Mesothelial cell of epicardium (in vitro differentiated cells): ENCODE results near the gene ARHGAP18. TPM values are rescaled to one million over a fixed set of nuclear protein-coding genes. Genes with fewer than 3 reads are reported as not detected.
"Not testable (repeated sequence)": the region's sequence is repeated elsewhere in the genome, so short reads cannot be mapped to it uniquely, and the experiment has no call there.

Experiments used
- DNase-seq, 2 experiments: peaks; one replicate each; pipeline ENCODE4 v3.0.0; 2021; ENCODE audit warnings: low spot score in 2 of 2; ENCODE audit not compliant: unreplicated experiment in 2 of 2
- H3K27ac Mint-ChIP-seq: 2 replicates; pipeline ENCODE4 v1.8.0; 2021; ENCODE audit warnings: mixed read lengths
- H3K27me3 Mint-ChIP-seq: 2 replicates; pipeline ENCODE4 v1.8.0; 2021; ENCODE audit warnings: low read depth, mixed read lengths
- H3K36me3 Mint-ChIP-seq: 2 replicates; pipeline ENCODE4 v1.8.0; 2021; ENCODE audit warnings: mixed read lengths
- H3K4me1 Mint-ChIP-seq: 2 replicates; pipeline ENCODE4 v1.8.0; 2021; ENCODE audit warnings: mixed read lengths
- H3K4me3 Mint-ChIP-seq: 2 replicates; pipeline ENCODE4 v1.8.0; 2021; ENCODE audit warnings: mild to moderate bottlenecking, moderate library complexity, mixed read lengths
- H3K9me3 Mint-ChIP-seq: 2 replicates; pipeline ENCODE4 v1.8.0; 2021; ENCODE audit warnings: mixed read lengths
- CTCF ChIP-seq: fragments of 200-600 bp; sonication (generic); IDR thresholded peaks from one replicate; pipeline ENCODE4 v1.5.0; 2021; ENCODE audit warnings: antibody characterized with exemption; ENCODE audit not compliant: unreplicated experiment
- total RNA-seq: library from RNA; stranded (reverse); gene quantifications from 3 replicates; pipeline ENCODE4 v1.2.1, GENCODE V29; 2021

ARHGAP18 gene
- total RNA-seq, 1 donor from 2014 or later: 10.5 TPM

DNA sequence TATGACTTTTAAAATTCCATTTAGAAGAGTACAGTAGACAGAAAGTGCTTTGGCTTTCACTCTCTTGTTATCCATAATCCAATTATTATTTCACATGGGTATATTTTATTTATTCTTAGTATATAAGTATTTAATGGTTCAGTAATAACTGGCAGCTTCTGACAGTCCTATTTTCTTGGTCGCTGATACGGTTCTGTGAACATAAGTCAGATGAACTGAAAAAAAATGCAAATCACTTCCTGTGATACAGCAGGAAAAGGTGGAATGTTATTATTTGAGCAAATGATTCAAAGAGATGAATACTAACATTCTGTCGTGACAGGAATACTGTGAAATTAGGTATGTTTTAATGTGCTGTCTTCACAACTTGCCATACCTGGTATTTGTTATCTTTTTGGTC lies 132.3 kb downstream of the ARHGAP18 start:
- no peak for DNase-seq
- Mint-ChIP-seq H3K27me3 (no peaks in the 10 kb centered on the region), H3K9me3 (peaks cover 12% of the 10 kb centered on the region), H3K27ac (no peak overlapping the region), H3K4me1 (peaks cover 9% of the 10 kb centered on the region), H3K36me3 (peaks cover 10% of the 10 kb centered on the region), H3K4me3 (no peak overlapping the region)
- TF ChIP-seq CTCF: no peak

DNA sequence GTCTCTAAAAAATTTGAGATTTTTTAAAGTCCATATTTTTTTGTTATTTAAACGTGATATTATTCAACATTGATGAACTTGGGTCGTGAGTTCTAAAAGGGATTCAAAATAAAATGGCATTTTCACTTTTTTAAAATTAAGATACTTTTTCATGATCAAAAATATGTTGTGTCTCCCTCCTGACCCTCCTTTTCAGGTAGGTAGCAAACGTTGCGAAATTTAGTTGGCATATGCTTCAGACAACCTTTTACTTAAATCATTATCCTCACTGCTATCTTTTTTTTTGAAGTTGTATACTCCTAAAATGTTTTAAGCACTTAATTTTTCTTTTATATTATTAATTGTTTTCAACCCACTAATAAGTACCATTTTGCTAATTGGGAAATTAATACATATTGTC lies 133.5 kb downstream of the ARHGAP18 start:
- Mint-ChIP-seq H3K27me3 (no peaks in the 10 kb centered on the region), H3K4me1 (peaks cover 9% of the 10 kb centered on the region), H3K36me3 (peaks cover 21% of the 10 kb centered on the region), H3K4me3 (no peak overlapping the region), H3K27ac (no peak overlapping the region), H3K9me3 (peaks cover 24% of the 10 kb centered on the region)
- no peak for DNase-seq
- TF ChIP-seq CTCF: no peak

DNA sequence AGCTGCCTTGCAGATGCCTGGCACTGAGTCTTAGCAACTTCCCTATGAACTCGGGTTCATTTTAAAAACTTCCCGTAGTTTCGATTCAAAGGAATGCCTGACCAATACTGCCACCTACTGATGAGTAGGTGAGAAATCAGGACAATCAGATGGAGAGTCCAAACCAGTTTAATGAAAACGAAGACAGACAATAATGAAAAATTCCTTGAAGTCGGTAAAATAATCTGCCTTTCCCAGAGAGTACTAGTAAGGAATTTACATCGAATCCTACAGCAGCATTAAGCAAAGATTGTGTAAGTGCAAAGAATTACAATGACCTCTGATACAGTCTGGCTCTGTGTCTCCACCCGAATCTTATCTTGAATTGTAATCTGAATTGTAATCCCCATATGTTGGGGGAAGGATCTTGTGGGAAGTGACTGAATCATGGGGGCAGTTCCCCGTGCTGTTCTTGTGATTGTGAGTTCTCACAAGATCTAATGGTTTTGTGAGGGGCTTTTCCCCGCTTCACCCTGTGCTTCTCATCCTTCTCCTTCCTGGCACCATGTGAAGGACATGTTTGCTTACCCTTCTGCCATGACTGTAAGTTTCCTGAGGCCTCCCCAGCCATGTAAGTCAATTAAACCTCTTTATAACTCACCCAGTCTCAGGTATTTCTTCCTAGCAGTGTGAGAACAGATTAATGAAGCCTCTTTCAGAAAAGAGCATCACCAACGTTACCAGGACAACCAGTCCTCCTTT lies 134.4 kb downstream of the ARHGAP18 start:
- H3K9me3 Mint-ChIP-seq: peaks cover 32% of the 10 kb centered on the region
- H3K36me3 Mint-ChIP-seq: peaks cover 29% of the 10 kb centered on the region
- H3K4me1 Mint-ChIP-seq: peaks cover 9% of the 10 kb centered on the region
- peak overlapping the region; percentile 7 for H3K4me3 Mint-ChIP-seq
- peak overlapping the region; percentile 45 for H3K27ac Mint-ChIP-seq
- H3K27me3 Mint-ChIP-seq: no peaks in the 10 kb centered on the region
- peak; percentile 49 for TF ChIP-seq CTCF
- no peak for DNase-seq

DNA sequence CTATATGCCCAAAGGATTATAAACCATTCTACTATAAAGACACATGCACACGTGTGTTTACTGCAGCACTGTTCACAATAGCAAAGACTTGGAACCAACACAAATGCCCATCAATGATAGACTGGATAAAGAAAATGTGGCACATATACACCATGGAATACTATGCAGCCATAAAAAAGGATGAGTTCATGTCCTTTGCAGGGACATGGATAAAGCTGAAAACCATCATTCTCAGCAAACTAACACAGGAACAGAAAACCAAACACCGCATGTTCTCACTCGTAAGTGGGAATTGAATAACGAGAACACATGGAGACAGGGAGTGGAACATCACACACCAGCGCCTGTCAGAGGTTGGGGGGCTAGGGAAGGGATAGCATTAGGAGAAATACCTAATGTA lies 135.4 kb downstream of the ARHGAP18 start:
- H3K9me3 Mint-ChIP-seq: peaks cover 38% of the 10 kb centered on the region
- peaks cover 36% of the 10 kb centered on the region for H3K36me3 Mint-ChIP-seq
- H3K4me3 Mint-ChIP-seq, H3K27ac Mint-ChIP-seq, H3K27me3 Mint-ChIP-seq, H3K4me1 Mint-ChIP-seq, DNase-seq: not testable (repeated sequence)

- not testable (repeated sequence) for H3K27me3 Mint-ChIP-seq, H3K27ac Mint-ChIP-seq, H3K4me3 Mint-ChIP-seq, DNase-seq, H3K4me1 Mint-ChIP-seq
- Mint-ChIP-seq H3K9me3 (peaks cover 38% of the 10 kb centered on the region), H3K36me3 (peaks cover 37% of the 10 kb centered on the region)
Measured at GRCh38 chr6:129570929-129571328, 139.0 kb downstream of the ARHGAP18 start.

DNA sequence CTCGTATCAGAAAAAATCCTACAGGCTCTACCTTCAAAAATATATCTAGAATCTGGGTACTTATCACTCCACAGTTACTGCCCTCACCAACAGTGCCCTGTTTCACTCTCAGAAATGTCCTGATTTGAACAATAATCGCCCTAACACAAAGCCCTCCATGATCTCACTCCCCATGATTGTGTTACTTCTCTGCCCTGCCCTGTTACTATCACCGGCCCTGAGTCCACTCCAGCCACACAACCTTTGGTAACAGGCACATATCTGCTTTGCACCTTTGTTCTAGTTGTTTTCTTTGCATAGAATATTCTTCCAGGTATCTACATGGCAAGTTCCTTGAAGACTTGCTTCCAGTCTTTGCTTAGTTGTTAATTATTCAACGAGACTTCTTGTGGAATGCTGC lies 142.0 kb downstream of the ARHGAP18 start:
- no peak overlapping the region for H3K4me3 Mint-ChIP-seq
- peaks cover 2% of the 10 kb centered on the region for H3K4me1 Mint-ChIP-seq
- peaks cover 29% of the 10 kb centered on the region for H3K36me3 Mint-ChIP-seq
- peaks cover 29% of the 10 kb centered on the region for H3K9me3 Mint-ChIP-seq
- no peaks in the 10 kb centered on the region for H3K27me3 Mint-ChIP-seq
- DNase-seq: no peak
- H3K27ac Mint-ChIP-seq: no peak overlapping the region
- TF ChIP-seq CTCF: no peak

GRCh38 chr6:129567374-129567773 lies 142.6 kb downstream of the ARHGAP18 start:
- TF ChIP-seq CTCF: no peak
- Mint-ChIP-seq H3K27me3 (no peaks in the 10 kb centered on the region), H3K36me3 (peaks cover 25% of the 10 kb centered on the region), H3K9me3 (peaks cover 23% of the 10 kb centered on the region), H3K4me3 (no peak overlapping the region), H3K4me1 (peaks cover 2% of the 10 kb centered on the region), H3K27ac (no peak overlapping the region)
- DNase-seq: no peak
